ENCODE data around the gene CROCC2. TPM values are rescaled to one million over a fixed set of nuclear protein-coding genes. Genes with fewer than 3 reads are reported as not detected.

CROCC2 gene
- total RNA-seq, 1 experiment from 2014 or later: not detected

GRCh38 chr2:240872317-240873097 lies 33.6 kb upstream of the CROCC2 start:
- no peak overlapping the region for H2AFZ ChIP-seq (ENCODE audit: low read depth, low read length, poor library complexity, severe bottlenecking)
- TF ChIP-seq CTCF (IDR thresholded peaks at IDR 0.05 in 2 of 3, conservative IDR thresholded peaks at IDR 0.05 in 1 of 3; ENCODE audit: borderline replicate concordance in 1 of 3, insufficient read depth in 1 of 3, low read depth in 2 of 3, low read length in 2 of 3) (no peak), POLR2AphosphoS5 (IDR thresholded peaks at IDR 0.05; ENCODE audit: low read depth, low read length) (no peak), CEBPB (IDR thresholded peaks at IDR 0.05; ENCODE audit: low read depth) (no peak), ZFX (IDR thresholded peaks at IDR 0.05) (no peak), MAX (IDR thresholded peaks at IDR 0.05) (no peak), FOSL1 (IDR thresholded peaks at IDR 0.05; ENCODE audit: low read depth) (no peak), REST (IDR thresholded peaks at IDR 0.05; ENCODE audit: low read depth) (no peak), SP1 (IDR thresholded peaks at IDR 0.05; ENCODE audit: low read depth) (no peak), ELF1 (IDR thresholded peaks at IDR 0.05; ENCODE audit: borderline replicate concordance, low read depth) (no peak), ZNF274 (IDR thresholded peaks at IDR 0.05; ENCODE audit: low read depth, low read length) (no peak), TCF7L2 (IDR thresholded peaks at IDR 0.05; ENCODE audit: borderline replicate concordance, extremely low read depth, insufficient read depth, insufficient read length) (no peak), ZBTB33 (IDR thresholded peaks at IDR 0.05; ENCODE audit: extremely low read depth, insufficient replicate concordance, low read length) (no peak), ATF3 (IDR thresholded peaks at IDR 0.05) (no peak)
- BruUV-seq (replicated peaks): no TSS peak
- H3K4me1 ChIP-seq (ENCODE audit: control insufficient read depth in 1 of 2, insufficient read depth in 2 of 2, low read length in 2 of 2): no peaks in the 10 kb centered on the region
- no peaks in the 10 kb centered on the region for H3K27me3 ChIP-seq (ENCODE audit: insufficient read depth, low read length)
- ChIA-PET RAD21 (ENCODE audit: low non-redundant PET in 1 of 2, low total read pairs in 2 of 2, uncharacterized antibody in 2 of 2, unreplicated experiment in 2 of 2) (no interaction called here), CTCF (no interaction called here), POLR2A (no interaction called here)
- no peaks in the 10 kb centered on the region for H3K9me2 ChIP-seq (ENCODE audit: insufficient read depth)
- intact Hi-C loops (cut with micrococcal nuclease): no loop called here
- no peaks in the 10 kb centered on the region for H3K9me3 ChIP-seq (ENCODE audit: control insufficient read depth in 1 of 2, insufficient read depth in 1 of 2, low read depth in 1 of 2, low read length in 2 of 2)
- H3K27ac ChIP-seq (ENCODE audit: low read depth, low read length): no peak overlapping the region
- no peak overlapping the region for H3K9ac ChIP-seq (ENCODE audit: low read length)
- H3K79me2 ChIP-seq (ENCODE audit: insufficient read depth, low read length): no peaks in the 10 kb centered on the region
- H3K36me3 ChIP-seq (ENCODE audit: control insufficient read depth in 1 of 2, insufficient read depth in 2 of 2, low read length in 2 of 2): no peaks in the 10 kb centered on the region
- H3K4me3 ChIP-seq (replicated peaks in 1 of 2; ENCODE audit: low read depth in 1 of 2, low read length in 2 of 2): no peak overlapping the region
- ATAC-seq: no peak
- H3K4me2 ChIP-seq (ENCODE audit: low read length): no peak overlapping the region
- no peaks in the 10 kb centered on the region for H4K20me1 ChIP-seq (ENCODE audit: insufficient read depth)
- no peak for DNase-seq (ENCODE audit: low read depth, low spot score)
